Measurements from ENCODE around the gene DACT3.

DNA sequence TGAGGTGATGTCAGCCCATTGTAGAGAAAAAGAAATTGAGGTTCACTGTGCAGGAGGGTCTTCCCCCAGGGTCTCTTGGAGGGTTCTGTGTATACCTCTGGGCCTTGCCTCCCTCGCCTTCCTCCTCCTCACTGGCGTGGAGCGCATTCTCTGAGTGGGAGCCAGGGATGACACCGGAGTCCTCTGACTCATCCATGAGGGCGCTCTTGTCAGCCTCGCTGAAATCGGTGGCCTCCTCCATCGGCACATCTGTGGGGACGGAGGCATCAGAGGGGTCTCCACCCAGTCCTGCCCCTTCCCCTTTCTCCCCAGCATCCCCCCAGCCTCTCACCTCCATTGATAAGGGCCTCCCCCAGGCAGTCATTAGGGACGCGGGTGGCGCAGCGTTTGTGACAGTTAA is 39.7 kb upstream of the DACT3 start:
- TF ChIP-seq, protein P1, sequence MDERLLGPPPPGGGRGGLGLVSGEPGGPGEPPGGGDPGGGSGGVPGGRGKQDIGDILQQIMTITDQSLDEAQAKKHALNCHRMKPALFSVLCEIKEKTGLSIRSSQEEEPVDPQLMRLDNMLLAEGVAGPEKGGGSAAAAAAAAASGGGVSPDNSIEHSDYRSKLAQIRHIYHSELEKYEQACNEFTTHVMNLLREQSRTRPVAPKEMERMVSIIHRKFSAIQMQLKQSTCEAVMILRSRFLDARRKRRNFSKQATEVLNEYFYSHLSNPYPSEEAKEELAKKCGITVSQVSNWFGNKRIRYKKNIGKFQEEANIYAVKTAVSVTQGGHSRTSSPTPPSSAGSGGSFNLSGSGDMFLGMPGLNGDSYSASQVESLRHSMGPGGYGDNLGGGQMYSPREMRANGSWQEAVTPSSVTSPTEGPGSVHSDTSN (CRISPR knock-in tag; IDR thresholded peaks at IDR 0.05): no peak
- TF ChIP-seq, protein P2, sequence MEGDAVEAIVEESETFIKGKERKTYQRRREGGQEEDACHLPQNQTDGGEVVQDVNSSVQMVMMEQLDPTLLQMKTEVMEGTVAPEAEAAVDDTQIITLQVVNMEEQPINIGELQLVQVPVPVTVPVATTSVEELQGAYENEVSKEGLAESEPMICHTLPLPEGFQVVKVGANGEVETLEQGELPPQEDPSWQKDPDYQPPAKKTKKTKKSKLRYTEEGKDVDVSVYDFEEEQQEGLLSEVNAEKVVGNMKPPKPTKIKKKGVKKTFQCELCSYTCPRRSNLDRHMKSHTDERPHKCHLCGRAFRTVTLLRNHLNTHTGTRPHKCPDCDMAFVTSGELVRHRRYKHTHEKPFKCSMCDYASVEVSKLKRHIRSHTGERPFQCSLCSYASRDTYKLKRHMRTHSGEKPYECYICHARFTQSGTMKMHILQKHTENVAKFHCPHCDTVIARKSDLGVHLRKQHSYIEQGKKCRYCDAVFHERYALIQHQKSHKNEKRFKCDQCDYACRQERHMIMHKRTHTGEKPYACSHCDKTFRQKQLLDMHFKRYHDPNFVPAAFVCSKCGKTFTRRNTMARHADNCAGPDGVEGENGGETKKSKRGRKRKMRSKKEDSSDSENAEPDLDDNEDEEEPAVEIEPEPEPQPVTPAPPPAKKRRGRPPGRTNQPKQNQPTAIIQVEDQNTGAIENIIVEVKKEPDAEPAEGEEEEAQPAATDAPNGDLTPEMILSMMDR (CRISPR knock-in tag; IDR thresholded peaks at IDR 0.05): no peak
- TF ChIP-seq ZNF33B (CRISPR knock-in tag; IDR thresholded peaks at IDR 0.05) (no peak), SETDB1 (CRISPR knock-in tag; IDR thresholded peaks at IDR 0.05; ENCODE audit: borderline replicate concordance) (no peak), ZNF124 (CRISPR knock-in tag; IDR thresholded peaks at IDR 0.05) (no peak), TAF1 (CRISPR knock-in tag; IDR thresholded peaks at IDR 0.05) (no peak), POLR2A (IDR thresholded peaks at IDR 0.05; ENCODE audit: insufficient read depth in 1 of 2, low read depth in 2 of 2, low read length in 2 of 2) (no peak), ZBTB21 (CRISPR knock-in tag; IDR thresholded peaks at IDR 0.05) (no peak)
- TF ChIP-seq, protein P3, sequence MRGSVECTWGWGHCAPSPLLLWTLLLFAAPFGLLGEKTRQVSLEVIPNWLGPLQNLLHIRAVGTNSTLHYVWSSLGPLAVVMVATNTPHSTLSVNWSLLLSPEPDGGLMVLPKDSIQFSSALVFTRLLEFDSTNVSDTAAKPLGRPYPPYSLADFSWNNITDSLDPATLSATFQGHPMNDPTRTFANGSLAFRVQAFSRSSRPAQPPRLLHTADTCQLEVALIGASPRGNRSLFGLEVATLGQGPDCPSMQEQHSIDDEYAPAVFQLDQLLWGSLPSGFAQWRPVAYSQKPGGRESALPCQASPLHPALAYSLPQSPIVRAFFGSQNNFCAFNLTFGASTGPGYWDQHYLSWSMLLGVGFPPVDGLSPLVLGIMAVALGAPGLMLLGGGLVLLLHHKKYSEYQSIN (CRISPR knock-in tag; IDR thresholded peaks at IDR 0.05; ENCODE audit: borderline replicate concordance): no peak
- TF ChIP-seq, protein P4, sequence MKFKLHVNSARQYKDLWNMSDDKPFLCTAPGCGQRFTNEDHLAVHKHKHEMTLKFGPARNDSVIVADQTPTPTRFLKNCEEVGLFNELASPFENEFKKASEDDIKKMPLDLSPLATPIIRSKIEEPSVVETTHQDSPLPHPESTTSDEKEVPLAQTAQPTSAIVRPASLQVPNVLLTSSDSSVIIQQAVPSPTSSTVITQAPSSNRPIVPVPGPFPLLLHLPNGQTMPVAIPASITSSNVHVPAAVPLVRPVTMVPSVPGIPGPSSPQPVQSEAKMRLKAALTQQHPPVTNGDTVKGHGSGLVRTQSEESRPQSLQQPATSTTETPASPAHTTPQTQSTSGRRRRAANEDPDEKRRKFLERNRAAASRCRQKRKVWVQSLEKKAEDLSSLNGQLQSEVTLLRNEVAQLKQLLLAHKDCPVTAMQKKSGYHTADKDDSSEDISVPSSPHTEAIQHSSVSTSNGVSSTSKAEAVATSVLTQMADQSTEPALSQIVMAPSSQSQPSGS (CRISPR knock-in tag; IDR thresholded peaks at IDR 0.05): no peak
- TF ChIP-seq, protein P5, sequence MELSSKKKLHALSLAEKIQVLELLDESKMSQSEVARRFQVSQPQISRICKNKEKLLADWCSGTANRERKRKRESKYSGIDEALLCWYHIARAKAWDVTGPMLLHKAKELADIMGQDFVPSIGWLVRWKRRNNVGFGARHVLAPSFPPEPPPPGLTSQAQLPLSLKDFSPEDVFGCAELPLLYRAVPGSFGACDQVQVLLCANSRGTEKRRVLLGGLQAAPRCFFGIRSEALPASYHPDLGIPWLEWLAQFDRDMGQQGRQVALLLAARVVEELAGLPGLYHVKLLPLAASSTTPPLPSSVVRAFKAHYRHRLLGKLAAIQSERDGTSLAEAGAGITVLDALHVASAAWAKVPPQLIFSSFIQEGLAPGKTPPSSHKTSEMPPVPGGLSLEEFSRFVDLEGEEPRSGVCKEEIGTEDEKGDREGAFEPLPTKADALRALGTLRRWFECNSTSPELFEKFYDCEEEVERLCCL (CRISPR knock-in tag; IDR thresholded peaks at IDR 0.05; ENCODE audit: borderline replicate concordance): no peak
- TF ChIP-seq, protein P6, sequence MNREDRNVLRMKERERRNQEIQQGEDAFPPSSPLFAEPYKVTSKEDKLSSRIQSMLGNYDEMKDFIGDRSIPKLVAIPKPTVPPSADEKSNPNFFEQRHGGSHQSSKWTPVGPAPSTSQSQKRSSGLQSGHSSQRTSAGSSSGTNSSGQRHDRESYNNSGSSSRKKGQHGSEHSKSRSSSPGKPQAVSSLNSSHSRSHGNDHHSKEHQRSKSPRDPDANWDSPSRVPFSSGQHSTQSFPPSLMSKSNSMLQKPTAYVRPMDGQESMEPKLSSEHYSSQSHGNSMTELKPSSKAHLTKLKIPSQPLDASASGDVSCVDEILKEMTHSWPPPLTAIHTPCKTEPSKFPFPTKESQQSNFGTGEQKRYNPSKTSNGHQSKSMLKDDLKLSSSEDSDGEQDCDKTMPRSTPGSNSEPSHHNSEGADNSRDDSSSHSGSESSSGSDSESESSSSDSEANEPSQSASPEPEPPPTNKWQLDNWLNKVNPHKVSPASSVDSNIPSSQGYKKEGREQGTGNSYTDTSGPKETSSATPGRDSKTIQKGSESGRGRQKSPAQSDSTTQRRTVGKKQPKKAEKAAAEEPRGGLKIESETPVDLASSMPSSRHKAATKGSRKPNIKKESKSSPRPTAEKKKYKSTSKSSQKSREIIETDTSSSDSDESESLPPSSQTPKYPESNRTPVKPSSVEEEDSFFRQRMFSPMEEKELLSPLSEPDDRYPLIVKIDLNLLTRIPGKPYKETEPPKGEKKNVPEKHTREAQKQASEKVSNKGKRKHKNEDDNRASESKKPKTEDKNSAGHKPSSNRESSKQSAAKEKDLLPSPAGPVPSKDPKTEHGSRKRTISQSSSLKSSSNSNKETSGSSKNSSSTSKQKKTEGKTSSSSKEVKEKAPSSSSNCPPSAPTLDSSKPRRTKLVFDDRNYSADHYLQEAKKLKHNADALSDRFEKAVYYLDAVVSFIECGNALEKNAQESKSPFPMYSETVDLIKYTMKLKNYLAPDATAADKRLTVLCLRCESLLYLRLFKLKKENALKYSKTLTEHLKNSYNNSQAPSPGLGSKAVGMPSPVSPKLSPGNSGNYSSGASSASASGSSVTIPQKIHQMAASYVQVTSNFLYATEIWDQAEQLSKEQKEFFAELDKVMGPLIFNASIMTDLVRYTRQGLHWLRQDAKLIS (CRISPR knock-in tag; IDR thresholded peaks at IDR 0.05): no peak
- TF ChIP-seq, protein P7, sequence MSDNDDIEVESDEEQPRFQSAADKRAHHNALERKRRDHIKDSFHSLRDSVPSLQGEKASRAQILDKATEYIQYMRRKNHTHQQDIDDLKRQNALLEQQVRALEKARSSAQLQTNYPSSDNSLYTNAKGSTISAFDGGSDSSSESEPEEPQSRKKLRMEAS (IDR thresholded peaks at IDR 0.05): no peak

All from HepG2 (cell line).